Measurements from ENCODE around the gene UHMK1.
"Not testable (repeated sequence)": the region's sequence is repeated elsewhere in the genome, so short reads cannot be mapped to it uniquely, and the experiment has no call there.

Gene UHMK1, protein sequence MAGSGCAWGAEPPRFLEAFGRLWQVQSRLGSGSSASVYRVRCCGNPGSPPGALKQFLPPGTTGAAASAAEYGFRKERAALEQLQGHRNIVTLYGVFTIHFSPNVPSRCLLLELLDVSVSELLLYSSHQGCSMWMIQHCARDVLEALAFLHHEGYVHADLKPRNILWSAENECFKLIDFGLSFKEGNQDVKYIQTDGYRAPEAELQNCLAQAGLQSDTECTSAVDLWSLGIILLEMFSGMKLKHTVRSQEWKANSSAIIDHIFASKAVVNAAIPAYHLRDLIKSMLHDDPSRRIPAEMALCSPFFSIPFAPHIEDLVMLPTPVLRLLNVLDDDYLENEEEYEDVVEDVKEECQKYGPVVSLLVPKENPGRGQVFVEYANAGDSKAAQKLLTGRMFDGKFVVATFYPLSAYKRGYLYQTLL

DNA sequence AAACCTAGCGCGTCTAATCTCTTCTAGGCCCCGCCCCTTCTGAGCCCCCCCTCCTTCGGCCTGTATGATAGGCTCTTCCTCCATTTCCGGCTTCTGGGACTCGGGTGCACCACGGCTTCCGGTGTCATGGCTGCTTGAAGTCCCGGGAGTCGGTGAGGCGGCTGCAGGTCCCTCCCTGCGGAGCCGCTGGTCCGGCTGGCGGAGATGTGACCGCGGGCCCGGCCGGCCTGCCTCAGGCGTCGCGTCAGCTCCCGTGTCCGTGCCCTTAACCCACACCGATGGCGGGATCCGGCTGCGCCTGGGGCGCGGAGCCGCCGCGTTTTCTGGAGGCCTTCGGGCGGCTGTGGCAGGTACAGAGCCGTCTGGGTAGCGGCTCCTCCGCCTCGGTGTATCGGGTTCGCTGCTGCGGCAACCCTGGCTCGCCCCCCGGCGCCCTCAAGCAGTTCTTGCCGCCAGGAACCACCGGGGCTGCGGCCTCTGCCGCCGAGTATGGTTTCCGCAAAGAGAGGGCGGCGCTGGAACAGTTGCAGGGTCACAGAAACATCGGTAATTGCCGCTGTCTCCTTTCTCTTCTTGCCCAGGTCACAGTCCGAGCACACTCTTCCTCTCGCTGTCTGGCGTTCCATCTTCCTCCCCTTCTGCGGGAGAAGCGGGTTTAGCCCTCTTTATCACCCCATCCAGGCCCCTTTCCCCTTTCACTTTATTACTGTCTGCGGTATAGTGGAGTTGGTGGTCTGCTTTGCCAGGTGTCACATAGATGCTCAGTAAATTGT is at the start of gene UHMK1:
Gene UHMK1, plus strand, starts transcription at position 96 of the 773 bp plus-strand sequence. Its CDS starts 183 bp downstream, at position 279.
- DNase-seq, result peak; percentile 91

DNA sequence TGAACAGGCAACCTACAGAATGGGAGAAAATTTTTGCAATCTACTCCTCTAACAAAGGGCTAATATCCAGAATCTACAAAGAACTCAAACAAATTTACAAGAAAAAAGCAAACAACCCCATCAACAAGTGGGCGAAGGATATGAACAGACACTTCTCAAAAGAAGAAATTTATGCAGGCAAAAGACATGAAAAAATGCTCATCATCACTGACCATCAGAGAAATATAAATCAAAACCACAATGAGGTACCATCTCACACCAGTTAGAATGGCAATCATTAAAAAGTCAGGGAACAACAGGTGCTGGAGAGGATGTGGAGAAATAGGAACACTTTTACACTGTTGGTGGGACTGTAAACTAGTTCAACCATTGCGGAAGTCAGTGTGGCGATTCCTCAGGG is 43.3 kb upstream of the UHMK1 start:
- DNase-seq, result not testable (repeated sequence)

DNA sequence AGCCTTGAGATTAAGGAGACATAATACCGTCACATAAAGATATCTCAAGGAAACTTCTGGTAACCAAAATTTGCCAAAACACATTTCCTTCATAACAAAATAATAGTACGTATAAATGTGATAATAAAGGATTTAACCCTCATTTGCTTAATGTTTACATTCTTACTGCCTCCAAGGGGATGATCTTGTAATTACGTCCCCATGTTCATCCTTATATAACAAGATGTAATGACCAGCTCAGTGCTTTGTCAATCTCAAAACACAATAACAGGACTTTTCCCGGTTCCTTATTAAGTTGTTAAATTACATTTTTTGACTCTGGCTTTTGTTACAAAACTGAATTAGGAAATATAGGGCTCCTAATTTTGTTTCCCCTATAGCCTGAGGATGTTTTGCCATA is 41.3 kb upstream of the UHMK1 start:
- no peak for DNase-seq

- DNase-seq, result peak; percentile 34
Measured at GRCh38 chr1:162458236-162458635, 39.4 kb upstream of the UHMK1 start.

- DNase-seq, result not testable (repeated sequence)
Measured at GRCh38 chr1:162462425-162462824, 35.2 kb upstream of the UHMK1 start.

- DNase-seq, result no peak
Measured at GRCh38 chr1:162463021-162463420, 34.6 kb upstream of the UHMK1 start.

- no peak for DNase-seq
Measured at GRCh38 chr1:162466797-162467196, 30.8 kb upstream of the UHMK1 start.

DNA sequence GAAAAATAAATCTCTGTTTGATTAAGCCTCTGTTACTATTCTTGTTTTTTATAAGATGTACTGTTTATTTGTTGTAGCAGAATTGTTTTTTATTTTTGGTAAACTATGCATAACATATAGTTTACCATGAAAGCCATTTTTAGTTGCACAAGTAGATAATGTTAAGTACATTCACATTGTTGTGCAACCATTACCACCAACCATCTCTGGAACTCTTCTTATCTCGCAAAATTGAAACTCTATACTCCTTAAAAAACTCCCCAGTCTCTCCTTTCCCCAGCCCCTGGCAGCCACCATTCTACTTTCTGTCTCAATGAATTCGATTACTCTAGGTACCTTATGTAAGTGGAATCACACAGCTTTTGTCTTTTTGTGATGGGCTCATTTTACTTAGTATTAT is 27.4 kb upstream of the UHMK1 start:
- no peak for DNase-seq

GRCh38 chr1:162471290-162471853 is 26.2 kb upstream of the UHMK1 start:
- DNase-seq, result no peak

DNA sequence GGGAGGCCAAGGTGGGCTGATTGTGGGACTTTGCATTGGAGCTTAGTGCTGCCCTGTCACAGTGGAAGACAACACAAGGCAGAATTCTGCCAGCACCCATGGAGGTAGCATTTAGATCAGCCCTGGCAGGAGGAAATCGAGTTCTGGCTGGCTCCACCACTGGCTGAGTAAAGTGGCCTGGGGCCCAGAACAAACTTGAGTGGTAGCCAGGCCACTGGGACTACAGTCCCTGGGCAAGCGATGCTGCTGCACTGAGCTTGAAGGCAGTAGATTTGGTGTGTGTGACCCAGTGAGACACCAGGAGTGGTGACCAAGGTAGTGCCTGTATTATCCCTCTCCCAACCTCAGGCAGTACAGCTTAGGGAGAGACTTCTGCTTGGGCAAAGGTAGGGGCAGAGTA is 22.5 kb upstream of the UHMK1 start:
- DNase-seq, result no peak

- DNase-seq, result no peak
Measured at GRCh38 chr1:162475539-162476185, 22.0 kb upstream of the UHMK1 start.

DNA sequence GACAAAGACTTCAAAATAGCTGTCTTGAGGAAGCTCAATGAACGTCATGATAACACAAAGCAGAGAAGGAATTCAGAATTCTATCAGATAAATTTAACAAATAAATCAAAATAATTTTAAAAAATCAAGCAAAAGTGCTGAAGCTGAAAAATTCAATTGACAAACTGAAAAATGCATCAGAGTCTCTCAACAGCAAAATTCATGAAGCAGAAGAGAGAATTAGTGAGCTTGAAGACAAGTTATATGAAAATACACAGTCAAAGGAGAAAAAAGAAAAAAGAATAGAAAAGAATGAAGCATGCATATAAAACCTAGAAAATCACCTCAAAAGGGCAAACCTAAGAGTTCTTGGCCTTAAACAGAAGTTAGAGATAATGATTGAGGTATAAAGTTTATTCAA is 21.0 kb upstream of the UHMK1 start:
- DNase-seq, result no peak

DNA sequence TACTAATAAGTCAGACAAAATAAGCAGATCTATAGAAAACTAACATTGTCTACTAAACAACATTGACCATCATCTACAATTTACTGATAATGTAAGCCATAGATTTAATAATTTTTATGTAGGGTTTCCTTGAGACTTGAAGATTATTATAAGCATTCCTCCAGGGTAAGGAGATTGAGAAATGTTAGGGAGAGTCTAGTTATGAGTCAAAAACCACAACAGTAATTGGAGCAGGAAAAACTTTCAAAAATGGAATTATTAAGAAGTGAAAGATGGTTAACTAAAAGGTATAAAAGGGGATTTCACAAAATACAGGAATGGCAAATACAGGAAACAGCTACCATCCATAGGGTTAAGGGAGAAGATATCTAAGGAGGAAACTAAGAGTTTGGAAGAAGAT is 12.4 kb upstream of the UHMK1 start:
- DNase-seq, result peak; percentile 39

DNA sequence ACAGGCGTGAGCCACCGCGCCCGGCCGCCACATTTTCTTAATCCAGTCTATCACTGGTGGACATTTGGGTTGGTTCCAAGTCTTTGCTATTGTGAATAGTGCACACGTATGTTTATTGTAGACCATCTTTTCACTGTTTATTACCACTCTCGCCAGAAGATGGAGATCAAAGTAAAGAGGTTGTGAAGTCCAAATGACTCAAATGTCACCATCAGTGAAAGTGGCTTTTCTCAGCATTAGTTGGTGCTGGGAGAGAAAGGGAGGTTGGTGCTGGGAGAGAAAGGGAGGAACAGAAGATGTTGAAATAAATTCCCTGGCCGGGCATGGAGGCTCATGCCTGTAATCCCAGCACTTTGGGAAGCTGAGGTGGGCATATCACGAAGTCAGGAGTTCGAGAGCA is 10.4 kb upstream of the UHMK1 start:
- no peak for DNase-seq

DNA sequence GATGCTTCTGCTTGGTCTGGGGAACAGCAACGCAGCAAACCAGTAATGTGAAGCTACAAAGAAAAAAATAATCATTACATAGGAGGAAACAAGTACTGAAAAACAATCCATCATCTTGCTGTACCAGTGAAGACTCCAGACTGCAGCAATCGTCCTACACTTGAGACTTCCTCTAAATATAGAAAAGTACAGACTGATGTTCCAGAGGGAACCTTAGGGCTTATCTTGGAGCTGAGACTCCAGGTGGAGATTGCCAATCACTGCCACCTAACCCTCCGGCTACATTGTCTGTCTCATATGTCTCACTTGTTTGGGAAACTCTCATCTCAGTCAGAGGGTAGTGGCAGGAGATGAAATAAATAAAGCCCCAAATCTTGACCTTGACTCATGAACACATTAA is 9.4 kb upstream of the UHMK1 start:
- no peak for DNase-seq

DNA sequence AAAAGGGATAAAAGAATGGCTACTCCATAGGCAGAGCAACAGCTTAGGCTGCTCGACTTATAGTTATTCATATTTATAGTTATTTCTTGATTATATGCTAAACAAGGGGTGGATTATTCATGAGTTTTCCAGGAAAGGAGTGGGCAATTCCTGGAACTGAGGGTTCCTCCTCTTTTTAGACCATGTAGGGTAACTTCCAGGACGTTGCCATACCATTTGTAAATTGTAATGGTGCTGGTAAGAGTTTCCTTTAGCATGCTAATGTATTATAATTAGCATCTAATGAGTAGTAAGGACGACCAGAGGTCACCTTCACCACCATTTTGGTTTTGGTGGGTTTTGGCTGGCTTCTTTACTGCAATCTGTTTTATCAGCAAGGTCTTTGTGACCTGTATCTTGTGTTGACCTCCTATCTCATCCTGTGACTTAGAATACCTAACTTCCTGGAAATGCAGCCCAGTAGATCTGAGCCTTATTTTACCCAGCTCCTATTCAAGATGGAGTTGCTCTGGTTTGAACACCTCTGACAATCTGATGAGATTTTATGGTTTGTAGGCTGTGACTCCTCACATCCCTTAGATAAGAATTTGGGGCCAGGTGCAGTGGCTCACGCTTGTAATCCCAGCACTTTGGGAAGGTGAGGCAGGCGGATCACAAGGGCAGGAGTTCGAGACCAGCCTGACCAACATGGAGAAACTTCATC is 1.9 kb upstream of the UHMK1 start:
- DNase-seq, result not testable (repeated sequence)

DNA sequence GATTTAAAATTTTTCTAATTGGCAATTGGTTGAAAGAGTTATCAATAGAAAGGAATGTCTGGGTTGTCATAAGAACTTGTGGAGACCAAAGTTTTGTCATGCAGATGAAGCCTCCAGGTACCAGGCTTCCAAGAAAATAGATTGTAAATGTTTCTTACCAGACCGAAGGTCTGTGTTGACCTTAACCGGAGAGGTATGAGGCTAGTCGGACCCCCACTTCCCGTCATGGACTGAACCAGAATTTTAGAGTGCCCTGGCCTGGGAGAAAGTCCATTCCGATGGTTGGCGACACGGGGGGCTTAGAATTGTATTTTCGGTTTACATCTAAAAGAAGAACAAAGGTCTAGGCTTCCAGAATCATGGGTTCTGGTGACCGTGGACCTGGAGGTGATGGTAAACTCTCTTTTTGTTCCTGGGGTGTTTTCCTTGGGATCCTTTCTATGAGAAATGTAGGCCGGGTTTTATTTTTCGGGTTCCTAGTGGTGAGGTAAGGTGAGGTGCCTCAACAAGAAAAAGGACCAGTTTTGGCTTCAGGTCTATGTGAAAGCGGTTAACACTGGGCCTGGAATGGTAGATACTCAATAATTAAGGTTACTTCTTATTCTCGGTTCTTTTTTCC is 405 bp upstream of the UHMK1 start:
- DNase-seq, result no peak

- no peak for DNase-seq
Measured at GRCh38 chr1:162498496-162498810, 835 bp downstream of the UHMK1 start.

GRCh38 chr1:162500805-162501204 is 3.2 kb downstream of the UHMK1 start:
- DNase-seq, result no peak

DNA sequence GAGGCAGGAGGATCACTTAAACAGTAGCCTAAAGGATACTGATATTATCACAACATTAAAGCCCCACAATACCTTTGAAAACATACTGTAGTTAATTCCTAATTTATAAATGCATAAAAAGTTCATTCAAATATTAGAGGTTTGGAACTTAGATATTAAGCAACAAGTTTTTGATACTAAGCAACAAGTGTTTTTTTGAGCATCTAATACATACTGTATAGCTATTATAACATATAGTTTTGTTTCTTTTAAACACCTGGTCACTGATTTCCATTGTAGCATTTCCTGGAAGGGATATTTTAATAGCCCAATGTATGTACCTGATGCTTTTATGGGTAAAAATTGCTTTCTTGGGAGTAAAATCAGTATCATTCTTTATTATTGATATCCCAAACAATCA is 4.5 kb downstream of the UHMK1 start:
- no peak for DNase-seq

DNA sequence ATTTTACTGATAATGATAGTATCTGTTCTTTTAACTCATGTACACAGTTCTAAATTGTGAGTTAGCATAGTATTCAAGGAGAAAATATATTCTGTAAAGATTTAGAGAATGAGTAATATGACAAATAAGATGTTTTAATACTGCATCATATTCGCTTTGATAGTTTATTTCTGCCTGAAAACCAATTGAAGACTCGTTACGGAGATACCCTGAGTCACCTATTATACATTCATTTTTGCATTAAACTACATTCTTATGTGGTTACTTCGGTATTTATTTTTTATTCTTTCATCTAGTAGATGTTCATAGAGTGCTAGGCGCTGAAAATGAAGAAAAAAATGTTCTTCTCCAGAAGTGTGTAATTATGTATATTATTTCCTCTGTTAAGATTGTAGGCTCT is 5.3 kb downstream of the UHMK1 start:
- DNase-seq, result peak; percentile 68

DNA sequence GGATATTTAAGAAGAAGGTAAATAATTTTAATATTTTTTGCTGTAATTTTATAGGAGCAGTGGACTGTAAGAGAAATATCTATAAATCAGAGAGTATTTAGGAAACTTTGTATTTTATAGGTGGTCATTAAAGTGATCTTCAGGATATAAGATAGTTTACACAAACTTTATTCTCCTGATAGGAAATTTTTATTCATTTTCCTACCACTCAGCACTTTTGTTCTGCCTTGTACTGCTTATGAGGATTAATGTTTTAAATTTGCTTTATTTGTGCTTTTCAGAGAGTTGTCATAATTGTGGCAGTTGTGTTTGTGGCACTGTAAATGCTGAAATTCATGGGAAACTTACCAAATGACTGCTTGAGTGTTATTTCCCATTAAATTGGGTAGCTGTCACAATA is 29.7 kb downstream of the UHMK1 start:
- DNase-seq, result no peak
